ENCODE data around the gene MUC5B.

Gene MUC5B

GRCh38 chr11:1270476-1270875 is 47.6 kb downstream of the MUC5B start:
- no peak for DNase-seq

DNA sequence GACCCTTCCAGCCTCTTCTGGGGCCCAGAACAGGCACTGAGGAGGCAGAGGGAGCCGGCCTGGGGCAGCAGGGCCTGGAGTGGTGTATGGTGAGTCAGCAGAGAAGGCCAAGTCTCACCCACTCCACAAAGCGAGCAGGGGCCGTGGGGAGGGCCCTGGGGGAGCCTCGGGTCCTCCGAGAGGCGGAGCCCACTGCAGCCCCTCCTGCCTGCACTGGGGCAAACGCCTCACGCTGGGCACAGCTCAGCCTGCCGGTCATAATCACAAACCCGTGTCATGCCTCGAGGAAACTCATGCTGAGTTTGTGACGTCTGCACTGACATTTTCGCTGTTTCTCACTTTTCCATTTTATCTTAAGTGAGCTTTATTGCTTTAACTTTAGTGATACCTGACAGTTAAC is 48.1 kb downstream of the MUC5B start:
- DNase-seq, result no peak

GRCh38 chr11:1271406-1271805 is 48.5 kb downstream of the MUC5B start:
- no peak for DNase-seq

DNA sequence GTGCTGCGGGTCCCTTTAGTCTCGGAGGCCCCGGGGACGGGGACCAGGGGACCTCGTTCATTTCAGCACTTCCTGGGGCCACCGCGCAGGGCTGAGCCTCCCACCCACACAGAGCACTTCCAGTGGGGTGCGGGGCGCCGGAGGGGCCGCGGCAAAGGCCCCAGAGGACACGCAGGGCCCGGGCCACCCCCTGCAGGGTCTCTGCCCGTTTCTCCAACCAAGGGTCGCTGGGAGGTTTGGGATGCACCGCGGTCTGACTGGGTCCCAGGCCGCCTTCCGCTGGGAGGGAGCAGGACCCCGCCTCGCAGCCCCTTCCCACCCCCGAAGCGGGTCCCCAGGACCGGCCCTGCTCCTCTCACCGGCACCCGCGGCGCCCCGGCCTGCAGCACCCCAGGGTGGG is 49.1 kb downstream of the MUC5B start:
- DNase-seq, result no peak

DNA sequence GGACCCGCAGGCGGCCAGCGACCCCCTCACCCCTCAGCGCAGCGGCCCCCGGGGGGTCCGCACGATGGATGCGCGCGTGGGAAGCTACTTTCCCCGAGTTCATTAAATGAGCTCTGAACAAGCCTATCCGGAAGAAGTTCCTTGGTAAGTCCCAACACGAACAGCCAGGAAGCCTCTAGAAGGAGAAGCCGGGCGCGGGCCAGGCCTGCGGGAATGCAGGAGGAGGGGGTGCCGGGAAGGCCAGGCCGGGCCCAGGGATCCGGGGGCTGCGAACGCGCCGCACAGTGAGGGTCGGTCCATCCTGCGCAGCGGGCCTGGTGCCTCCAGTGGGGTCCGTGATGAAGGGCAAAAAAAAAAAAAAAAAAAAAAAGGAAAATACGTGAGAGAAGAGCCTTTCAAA is 49.7 kb downstream of the MUC5B start:
- DNase-seq, result no peak

- DNase-seq, result no peak
Measured at GRCh38 chr11:1274501-1274900, 51.6 kb downstream of the MUC5B start.

GRCh38 chr11:1275021-1275420 is 52.2 kb downstream of the MUC5B start:
- DNase-seq, result no peak

- no peak for DNase-seq
Measured at GRCh38 chr11:1276041-1276790, 53.4 kb downstream of the MUC5B start.

DNA sequence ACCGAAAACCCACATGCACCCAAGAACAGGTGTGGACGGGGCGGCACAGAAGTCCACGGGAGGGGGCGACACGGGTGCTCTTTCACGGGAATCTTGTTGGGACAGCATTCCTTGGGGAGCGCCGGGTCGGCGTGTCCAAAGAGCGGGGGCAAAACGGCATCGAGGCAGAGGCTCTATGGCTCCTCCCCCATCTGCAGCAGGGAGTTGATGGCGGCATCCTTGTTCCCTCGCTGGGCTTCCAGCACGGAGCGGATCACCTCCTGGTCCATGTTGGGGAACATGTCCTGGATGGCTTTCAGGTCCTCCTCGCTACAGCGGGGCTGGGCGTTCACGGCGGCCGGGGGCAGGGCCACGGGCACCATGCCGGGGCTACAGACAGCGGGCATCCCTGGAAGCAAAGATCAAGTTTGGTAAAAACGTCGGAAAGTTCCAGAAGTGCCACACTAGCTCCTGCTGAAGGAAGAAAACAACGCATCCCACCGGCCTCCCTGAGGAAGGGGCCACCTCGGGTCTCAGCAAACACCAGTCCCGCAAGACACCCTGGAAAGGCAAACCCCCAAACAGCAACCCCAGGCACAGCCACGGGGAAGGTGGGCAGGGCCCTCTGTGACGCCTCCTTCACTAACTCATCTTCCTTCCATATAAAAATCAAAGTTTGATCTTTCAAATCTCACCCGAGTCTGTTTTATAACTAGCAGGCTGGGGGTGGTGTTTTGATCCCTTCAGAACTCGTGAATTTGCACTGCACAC is 54.2 kb downstream of the MUC5B start:
- DNase-seq, result no peak

GRCh38 chr11:1277936-1278512 is 55.2 kb downstream of the MUC5B start:
- DNase-seq, result no peak

DNA sequence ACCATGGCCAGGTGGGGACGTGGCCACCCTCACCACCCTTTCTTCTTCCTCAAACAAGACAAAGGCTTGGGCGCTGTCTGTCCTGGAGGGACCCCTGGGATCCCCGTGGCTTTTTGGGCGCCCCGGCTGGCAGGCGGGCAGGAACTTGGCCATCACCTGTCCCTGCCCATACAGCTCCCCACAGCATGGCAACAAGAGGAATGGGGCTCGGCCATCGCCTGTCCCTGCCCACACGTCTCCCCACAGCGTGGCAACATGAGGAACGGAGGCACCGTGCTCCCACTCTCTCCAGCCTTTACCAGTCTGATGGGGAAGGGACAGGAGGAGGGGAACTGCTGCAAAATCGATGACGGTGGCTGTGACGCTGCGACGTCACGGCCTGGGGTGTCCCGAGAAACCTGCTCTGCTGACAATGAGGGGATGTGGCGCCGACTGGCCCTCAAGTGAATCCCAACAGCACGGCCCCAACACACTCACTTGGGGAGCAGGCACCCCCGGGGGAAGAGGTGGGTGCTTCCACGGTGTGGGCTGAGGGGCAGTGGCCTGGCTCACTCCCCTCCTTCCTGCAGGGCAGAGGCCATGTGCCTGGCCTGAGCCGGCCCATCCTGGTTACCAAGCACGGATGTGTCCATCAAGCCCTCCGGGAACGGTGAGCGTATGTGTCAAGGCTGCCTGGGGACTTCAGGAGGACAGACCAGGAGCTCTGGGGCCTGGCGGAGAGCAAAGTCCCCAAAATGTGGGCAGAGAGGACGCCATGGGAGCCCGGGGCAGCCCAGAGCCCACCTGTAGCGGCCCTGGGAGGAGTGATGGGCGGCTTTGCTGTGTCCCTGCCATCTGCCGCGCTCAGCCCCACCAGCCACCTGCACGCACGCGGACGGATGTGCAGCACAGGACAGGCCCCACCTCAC is 56.2 kb downstream of the MUC5B start:
- DNase-seq, result no peak

GRCh38 chr11:1279674-1280055 is 56.8 kb downstream of the MUC5B start:
- no peak for DNase-seq

- no peak for DNase-seq
Measured at GRCh38 chr11:1280116-1281035, 57.5 kb downstream of the MUC5B start.

DNA sequence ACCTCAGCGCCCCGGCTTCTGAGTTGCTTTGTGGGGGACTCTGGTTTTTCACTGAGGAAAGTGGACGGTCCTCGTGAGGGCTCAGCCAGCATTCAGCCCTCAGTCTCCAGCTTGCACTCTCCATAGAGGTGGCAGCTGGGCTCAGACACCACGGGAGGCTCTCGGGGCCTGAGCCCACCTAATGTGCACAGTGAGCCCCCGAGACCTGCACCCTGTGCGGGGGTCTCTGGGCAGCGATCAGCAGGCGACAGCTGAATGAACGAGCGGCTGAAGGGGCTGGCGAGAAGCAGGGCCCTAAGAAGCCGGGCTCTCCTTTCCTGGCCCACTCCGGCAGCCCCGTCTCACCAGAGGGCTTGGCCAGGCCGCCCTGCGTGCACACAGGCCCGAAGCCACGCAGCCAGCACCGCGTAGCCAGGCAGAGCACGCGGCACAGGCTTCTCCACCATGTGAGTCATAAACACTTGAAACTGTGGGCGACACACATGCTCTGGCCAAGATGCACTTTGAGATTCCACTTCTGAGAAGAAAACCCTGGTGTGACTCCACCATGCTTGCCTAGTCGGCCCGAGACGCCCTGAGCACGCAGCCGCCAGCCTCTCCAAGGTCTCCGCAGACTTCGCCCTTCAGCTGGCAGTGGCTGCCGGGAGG is 58.6 kb downstream of the MUC5B start:
- DNase-seq, result no peak

DNA sequence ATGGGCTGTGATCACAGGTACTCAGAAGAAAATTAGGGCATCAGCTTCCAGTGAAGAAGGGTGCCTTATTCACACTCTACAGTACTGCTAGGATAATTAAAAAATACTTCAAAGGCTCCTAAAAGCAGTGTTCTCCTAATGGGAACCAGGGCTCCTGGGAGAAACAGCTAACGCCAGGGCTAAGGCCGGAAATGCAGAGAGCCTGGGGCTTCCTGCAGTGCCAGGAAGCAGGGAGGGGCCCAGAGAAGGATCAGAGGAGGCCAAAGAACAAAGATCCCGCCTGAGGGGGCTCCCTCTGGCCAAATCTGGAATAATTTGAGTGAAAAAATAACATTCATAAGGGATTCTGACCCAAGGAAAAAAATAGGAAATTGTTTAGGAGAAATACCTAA is 59.1 kb downstream of the MUC5B start:
- no peak for DNase-seq

DNA sequence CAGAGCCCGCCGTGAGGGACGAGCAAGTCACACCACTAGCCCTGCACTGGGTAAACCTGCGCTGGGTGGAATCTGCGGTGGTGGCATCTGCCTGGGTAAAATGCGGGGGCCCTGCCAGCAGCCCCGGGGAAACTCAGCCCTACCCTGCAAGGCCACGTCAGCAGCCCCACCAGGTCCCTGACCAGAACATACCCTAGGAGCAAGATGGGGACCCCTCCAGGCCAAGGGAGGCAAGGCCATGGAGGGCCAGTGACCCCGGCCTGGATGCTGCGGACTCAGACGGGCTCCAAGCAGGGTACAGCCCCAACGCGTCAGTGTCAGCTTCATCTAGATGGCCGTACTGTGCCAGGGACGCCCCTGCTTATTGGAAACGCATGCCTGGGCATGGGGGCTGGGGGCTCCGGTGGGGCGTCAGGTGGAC is 60.2 kb downstream of the MUC5B start:
- no peak for DNase-seq

DNA sequence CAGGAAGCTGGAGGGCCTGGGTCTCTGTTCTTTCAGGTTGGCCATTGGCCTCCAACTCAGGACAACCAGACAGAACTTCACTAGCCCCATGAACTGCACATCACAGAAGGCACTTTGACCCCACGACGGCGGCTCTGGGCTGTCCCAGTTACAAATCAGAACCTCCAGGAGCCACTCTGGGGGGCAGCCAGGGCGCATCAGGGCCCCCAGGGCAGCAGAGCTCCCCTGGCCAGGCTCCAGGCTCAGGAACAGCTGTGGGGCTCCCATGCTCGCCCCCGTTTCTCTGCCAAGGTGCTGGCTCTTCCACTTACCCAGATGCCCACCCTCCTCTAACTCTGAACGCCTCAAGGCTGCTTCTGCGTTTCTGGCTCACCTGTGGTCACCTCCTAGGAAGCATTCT is 61.0 kb downstream of the MUC5B start:
- no peak for DNase-seq

- DNase-seq, result no peak
Measured at GRCh38 chr11:1285316-1285744, 62.5 kb downstream of the MUC5B start.

DNA sequence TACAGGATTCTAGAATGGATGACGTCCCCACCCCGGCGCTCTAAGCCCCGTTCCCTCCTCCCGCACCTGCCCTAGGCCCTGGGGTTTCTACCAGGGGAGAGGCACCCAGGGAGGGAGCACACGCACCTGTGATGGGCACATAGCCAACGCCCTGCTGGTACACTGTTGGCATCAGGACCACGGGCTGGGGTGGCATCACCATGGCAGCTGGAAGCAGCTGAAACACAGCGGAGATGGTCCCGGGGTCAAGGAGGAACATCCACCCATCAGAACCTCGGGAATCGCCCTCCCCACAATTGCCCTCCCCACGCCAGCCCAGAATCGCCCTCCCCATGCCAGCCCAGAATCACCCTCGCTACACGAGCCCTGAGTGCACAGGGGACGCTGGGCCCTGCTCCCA is 63.0 kb downstream of the MUC5B start:
- DNase-seq, result no peak

DNA sequence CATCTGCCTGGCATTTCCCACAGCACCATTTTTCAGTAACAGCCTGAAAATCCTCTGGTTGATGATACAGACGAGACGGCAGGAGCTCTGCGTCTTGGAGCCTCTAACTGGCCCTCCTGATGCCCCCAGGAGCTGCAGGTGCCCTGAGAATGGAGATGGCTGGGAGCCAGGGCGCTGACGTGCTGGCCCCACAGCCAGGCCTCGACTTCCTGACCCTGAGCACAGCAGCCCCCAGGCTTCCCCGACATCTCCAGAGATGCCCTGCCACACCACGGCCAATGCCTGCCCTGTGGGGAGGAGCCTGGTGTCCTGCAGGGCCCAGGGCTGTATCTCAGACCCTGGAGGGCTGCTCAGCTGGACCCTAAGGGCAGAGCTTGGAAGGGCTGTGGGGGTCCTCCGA is 65.1 kb downstream of the MUC5B start:
- no peak for DNase-seq

DNA sequence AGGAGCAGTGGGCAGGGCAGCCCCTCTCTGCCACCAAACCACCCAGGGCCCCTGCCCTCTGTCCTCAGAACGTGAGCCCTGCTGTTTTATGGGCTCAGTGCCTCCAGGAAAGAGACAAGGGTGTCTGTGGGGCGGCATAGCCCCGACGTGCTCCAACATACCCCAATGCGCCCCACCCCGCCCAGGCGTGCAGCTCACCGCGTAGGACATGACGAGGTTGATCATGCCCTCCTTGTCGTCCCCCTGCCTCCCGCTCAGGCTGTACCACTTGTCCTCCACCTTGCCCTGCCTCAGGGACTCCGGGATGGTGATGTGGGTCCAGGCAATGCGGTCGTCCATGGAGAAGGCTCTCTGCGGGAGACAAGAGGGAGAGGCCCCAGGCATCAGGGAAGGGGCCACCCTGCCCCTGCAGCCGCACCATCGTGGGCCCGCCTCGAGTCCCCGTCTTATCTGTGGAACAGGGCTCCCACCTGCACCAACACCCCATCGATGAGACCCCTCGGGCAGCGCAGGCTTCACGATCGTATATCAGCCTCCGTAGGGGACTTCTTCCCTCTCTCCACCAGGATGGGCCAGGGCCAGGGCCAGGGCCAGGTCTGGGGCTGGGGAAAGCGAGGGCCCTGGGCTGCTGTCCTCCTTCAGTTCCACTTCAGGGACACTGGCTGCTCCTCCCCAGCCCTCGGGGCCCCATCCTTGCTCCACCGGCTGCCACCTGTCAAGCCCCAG is 65.7 kb downstream of the MUC5B start:
- DNase-seq, result no peak
